ENCODE data around the gene MICAL3.

Gene MICAL3

DNA sequence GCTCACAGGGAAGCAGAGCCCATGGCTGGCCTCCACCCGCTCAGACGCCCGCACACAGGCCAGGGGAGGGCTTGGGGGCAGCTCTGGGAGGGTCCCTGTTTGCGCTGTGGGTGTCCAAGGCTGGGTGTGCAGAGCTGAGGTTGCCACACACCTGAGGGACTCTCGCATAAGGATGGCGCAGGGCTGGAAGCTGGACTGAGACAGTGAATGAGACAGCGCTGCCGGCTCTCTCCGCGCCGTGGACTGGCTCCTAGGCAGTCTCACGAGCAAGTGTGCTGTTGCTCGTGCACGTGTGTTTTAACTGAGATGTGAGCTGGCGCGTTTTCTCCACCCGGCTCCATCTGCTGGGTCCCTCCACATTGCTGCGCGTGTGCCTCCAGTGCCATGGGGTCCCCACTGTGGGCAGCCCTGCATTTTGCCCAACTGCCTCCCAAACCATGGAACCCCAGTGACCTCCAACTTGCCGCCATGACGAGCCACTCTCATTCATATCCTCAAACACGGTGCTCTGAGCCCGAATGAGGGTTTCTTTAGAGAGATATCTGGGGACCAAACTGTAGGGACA, 245.9 kb downstream of the MICAL3 start:
- TF ChIP-seq ISL1 (CRISPR knock-in tag; IDR thresholded peaks at IDR 0.05) (no peak), ZFP3 (CRISPR knock-in tag; IDR thresholded peaks at IDR 0.05) (no peak), ESRRG (CRISPR knock-in tag; IDR thresholded peaks at IDR 0.05) (no peak)
- TF ChIP-seq, protein P1, sequence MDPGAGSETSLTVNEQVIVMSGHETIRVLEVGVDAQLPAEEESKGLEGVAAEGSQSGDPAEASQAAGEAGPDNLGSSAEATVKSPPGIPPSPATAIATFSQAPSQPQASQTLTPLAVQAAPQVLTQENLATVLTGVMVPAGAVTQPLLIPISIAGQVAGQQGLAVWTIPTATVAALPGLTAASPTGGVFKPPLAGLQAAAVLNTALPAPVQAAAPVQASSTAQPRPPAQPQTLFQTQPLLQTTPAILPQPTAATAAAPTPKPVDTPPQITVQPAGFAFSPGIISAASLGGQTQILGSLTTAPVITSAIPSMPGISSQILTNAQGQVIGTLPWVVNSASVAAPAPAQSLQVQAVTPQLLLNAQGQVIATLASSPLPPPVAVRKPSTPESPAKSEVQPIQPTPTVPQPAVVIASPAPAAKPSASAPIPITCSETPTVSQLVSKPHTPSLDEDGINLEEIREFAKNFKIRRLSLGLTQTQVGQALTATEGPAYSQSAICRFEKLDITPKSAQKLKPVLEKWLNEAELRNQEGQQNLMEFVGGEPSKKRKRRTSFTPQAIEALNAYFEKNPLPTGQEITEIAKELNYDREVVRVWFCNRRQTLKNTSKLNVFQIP (CRISPR knock-in tag; IDR thresholded peaks at IDR 0.05; ENCODE audit: borderline replicate concordance, low read depth) = no peak
- no peak for ATAC-seq

DNA sequence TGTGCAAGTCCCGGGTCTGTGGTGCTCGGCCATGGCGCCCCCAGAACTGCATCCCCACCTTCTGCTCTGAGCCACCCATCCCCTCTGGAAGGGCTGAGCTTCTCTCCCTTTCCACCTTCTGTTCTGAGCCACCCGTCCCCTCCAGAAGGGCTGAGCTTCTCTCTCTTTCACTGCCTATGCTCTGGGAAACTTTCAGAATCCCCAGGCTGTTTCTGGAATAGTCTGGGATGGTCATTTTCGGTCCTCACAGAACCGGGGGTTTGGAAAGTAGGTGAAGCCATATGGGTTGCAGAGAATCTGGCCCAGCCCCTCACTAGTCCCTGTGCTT, 246.7 kb downstream of the MICAL3 start:
- ATAC-seq = no peak
- no peak for TF ChIP-seq ZFP30 (CRISPR knock-in tag; IDR thresholded peaks at IDR 0.05)
- TF ChIP-seq GLIS3 (CRISPR knock-in tag; IDR thresholded peaks at IDR 0.05) = no peak
- TF ChIP-seq CSDC2 (CRISPR knock-in tag; IDR thresholded peaks at IDR 0.05) = no peak
- TF ChIP-seq BACH2 (CRISPR knock-in tag; IDR thresholded peaks at IDR 0.05; ENCODE audit: borderline replicate concordance) = no peak
- TF ChIP-seq ZNF70 (CRISPR knock-in tag; IDR thresholded peaks at IDR 0.05) = no peak
- no peak for TF ChIP-seq ZNF8 (CRISPR knock-in tag; IDR thresholded peaks at IDR 0.05)
- no peak for TF ChIP-seq TCF4 (CRISPR knock-in tag; IDR thresholded peaks at IDR 0.05; ENCODE audit: borderline replicate concordance)
- TF ChIP-seq, protein P1 (CRISPR knock-in tag; IDR thresholded peaks at IDR 0.05; ENCODE audit: borderline replicate concordance, low read depth) = no peak
- no peak for TF ChIP-seq PPARA (CRISPR knock-in tag; IDR thresholded peaks at IDR 0.05; ENCODE audit: borderline replicate concordance)
- TF ChIP-seq ISL1 (CRISPR knock-in tag; IDR thresholded peaks at IDR 0.05) = no peak
- TF ChIP-seq ZFP3 (CRISPR knock-in tag; IDR thresholded peaks at IDR 0.05) = no peak
- TF ChIP-seq, protein P2, sequence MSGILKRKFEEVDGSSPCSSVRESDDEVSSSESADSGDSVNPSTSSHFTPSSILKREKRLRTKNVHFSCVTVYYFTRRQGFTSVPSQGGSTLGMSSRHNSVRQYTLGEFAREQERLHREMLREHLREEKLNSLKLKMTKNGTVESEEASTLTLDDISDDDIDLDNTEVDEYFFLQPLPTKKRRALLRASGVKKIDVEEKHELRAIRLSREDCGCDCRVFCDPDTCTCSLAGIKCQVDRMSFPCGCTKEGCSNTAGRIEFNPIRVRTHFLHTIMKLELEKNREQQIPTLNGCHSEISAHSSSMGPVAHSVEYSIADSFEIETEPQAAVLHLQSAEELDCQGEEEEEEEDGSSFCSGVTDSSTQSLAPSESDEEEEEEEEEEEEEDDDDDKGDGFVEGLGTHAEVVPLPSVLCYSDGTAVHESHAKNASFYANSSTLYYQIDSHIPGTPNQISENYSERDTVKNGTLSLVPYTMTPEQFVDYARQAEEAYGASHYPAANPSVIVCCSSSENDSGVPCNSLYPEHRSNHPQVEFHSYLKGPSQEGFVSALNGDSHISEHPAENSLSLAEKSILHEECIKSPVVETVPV (CRISPR knock-in tag; IDR thresholded peaks at IDR 0.05) = no peak
- TF ChIP-seq, protein P3, sequence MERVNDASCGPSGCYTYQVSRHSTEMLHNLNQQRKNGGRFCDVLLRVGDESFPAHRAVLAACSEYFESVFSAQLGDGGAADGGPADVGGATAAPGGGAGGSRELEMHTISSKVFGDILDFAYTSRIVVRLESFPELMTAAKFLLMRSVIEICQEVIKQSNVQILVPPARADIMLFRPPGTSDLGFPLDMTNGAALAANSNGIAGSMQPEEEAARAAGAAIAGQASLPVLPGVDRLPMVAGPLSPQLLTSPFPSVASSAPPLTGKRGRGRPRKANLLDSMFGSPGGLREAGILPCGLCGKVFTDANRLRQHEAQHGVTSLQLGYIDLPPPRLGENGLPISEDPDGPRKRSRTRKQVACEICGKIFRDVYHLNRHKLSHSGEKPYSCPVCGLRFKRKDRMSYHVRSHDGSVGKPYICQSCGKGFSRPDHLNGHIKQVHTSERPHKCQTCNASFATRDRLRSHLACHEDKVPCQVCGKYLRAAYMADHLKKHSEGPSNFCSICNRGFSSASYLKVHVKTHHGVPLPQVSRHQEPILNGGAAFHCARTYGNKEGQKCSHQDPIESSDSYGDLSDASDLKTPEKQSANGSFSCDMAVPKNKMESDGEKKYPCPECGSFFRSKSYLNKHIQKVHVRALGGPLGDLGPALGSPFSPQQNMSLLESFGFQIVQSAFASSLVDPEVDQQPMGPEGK (CRISPR knock-in tag; IDR thresholded peaks at IDR 0.05; ENCODE audit: borderline replicate concordance) = no peak
- TF ChIP-seq ESRRG (CRISPR knock-in tag; IDR thresholded peaks at IDR 0.05) = no peak
- no peak for TF ChIP-seq ARNTL (CRISPR knock-in tag; IDR thresholded peaks at IDR 0.05; ENCODE audit: borderline replicate concordance, low read depth)
- no peak for TF ChIP-seq ZC3H10 (CRISPR knock-in tag; IDR thresholded peaks at IDR 0.05)
- no peak for TF ChIP-seq OSR1 (CRISPR knock-in tag; IDR thresholded peaks at IDR 0.05)
- TF ChIP-seq RARB (CRISPR knock-in tag; IDR thresholded peaks at IDR 0.05) = no peak

DNA sequence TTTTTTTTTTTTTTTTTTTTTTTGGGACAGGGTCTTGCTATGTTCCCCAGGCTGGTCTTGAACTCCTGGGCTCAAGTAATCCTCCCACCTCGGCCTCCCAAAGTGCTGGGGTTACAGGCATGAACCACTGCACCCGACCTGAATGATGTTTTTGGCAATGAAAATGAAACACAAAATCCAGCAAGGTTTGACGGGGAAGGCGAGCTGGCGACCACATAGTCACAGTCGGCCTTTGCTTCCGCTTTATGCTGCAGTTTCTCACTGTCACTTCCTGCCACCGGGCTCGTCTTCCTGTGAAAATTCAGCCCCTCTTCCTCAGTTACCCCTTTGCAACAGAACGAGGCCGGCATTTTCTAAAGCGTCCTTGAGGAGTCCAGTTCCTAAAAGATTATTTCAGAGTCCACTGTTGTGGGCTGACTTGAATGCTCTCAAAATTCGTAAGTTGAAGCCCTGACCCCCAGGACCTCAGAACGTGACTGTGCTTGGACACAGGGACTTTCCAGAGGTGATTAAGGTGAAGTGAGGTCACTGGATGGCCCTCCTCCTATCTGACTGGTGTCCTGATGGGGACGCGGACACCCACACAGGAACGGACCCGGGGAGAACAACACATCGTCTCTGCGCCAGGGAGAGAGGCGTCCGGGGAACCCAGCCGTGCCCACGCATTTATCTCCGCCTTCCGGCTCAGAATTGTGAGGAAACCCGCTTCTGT, 247.2 kb downstream of the MICAL3 start:
- no peak for ATAC-seq
- no peak for TF ChIP-seq SNAI2 (CRISPR knock-in tag; IDR thresholded peaks at IDR 0.05)
- TF ChIP-seq CSDC2 (CRISPR knock-in tag; IDR thresholded peaks at IDR 0.05) = no peak
- no peak for TF ChIP-seq ZNF70 (CRISPR knock-in tag; IDR thresholded peaks at IDR 0.05)
- TF ChIP-seq, protein P4, sequence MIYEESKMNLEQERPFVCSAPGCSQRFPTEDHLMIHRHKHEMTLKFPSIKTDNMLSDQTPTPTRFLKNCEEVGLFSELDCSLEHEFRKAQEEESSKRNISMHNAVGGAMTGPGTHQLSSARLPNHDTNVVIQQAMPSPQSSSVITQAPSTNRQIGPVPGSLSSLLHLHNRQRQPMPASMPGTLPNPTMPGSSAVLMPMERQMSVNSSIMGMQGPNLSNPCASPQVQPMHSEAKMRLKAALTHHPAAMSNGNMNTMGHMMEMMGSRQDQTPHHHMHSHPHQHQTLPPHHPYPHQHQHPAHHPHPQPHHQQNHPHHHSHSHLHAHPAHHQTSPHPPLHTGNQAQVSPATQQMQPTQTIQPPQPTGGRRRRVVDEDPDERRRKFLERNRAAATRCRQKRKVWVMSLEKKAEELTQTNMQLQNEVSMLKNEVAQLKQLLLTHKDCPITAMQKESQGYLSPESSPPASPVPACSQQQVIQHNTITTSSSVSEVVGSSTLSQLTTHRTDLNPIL (CRISPR knock-in tag; IDR thresholded peaks at IDR 0.05; ENCODE audit: low read depth) = no peak
- no peak for TF ChIP-seq ZC3H10 (CRISPR knock-in tag; IDR thresholded peaks at IDR 0.05)
- no peak for TF ChIP-seq ZFP30 (CRISPR knock-in tag; IDR thresholded peaks at IDR 0.05)
- TF ChIP-seq OSR1 (CRISPR knock-in tag; IDR thresholded peaks at IDR 0.05) = no peak
- no peak for TF ChIP-seq ZNF8 (CRISPR knock-in tag; IDR thresholded peaks at IDR 0.05)
- TF ChIP-seq RARB (CRISPR knock-in tag; IDR thresholded peaks at IDR 0.05) = no peak
- TF ChIP-seq, protein P2 (CRISPR knock-in tag; IDR thresholded peaks at IDR 0.05) = no peak
- TF ChIP-seq, protein P5, sequence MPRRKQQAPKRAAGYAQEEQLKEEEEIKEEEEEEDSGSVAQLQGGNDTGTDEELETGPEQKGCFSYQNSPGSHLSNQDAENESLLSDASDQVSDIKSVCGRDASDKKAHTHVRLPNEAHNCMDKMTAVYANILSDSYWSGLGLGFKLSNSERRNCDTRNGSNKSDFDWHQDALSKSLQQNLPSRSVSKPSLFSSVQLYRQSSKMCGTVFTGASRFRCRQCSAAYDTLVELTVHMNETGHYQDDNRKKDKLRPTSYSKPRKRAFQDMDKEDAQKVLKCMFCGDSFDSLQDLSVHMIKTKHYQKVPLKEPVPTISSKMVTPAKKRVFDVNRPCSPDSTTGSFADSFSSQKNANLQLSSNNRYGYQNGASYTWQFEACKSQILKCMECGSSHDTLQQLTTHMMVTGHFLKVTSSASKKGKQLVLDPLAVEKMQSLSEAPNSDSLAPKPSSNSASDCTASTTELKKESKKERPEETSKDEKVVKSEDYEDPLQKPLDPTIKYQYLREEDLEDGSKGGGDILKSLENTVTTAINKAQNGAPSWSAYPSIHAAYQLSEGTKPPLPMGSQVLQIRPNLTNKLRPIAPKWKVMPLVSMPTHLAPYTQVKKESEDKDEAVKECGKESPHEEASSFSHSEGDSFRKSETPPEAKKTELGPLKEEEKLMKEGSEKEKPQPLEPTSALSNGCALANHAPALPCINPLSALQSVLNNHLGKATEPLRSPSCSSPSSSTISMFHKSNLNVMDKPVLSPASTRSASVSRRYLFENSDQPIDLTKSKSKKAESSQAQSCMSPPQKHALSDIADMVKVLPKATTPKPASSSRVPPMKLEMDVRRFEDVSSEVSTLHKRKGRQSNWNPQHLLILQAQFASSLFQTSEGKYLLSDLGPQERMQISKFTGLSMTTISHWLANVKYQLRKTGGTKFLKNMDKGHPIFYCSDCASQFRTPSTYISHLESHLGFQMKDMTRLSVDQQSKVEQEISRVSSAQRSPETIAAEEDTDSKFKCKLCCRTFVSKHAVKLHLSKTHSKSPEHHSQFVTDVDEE (CRISPR knock-in tag; IDR thresholded peaks at IDR 0.05) = no peak
- no peak for TF ChIP-seq TOX (CRISPR knock-in tag; IDR thresholded peaks at IDR 0.05; ENCODE audit: borderline replicate concordance)
- TF ChIP-seq, protein P3 (CRISPR knock-in tag; IDR thresholded peaks at IDR 0.05; ENCODE audit: borderline replicate concordance) = no peak
- TF ChIP-seq ARNTL (CRISPR knock-in tag; IDR thresholded peaks at IDR 0.05; ENCODE audit: borderline replicate concordance, low read depth) = no peak
